NK-92 (cell line): Measurements from ENCODE around the gene TLE4.

Experiments used
- DNase-seq: peaks from one replicate; lab custom pipeline; 2025; ENCODE audit not compliant: unreplicated experiment; lab: John Stamatoyannopoulos, UW

Gene TLE4

GRCh38 chr9:79660615-79661014, 88.8 kb downstream of the TLE4 start:
- DNase-seq, result no peak

- no peak for DNase-seq
Observed at GRCh38 chr9:79661279-79661678, 89.5 kb downstream of the TLE4 start.

DNA sequence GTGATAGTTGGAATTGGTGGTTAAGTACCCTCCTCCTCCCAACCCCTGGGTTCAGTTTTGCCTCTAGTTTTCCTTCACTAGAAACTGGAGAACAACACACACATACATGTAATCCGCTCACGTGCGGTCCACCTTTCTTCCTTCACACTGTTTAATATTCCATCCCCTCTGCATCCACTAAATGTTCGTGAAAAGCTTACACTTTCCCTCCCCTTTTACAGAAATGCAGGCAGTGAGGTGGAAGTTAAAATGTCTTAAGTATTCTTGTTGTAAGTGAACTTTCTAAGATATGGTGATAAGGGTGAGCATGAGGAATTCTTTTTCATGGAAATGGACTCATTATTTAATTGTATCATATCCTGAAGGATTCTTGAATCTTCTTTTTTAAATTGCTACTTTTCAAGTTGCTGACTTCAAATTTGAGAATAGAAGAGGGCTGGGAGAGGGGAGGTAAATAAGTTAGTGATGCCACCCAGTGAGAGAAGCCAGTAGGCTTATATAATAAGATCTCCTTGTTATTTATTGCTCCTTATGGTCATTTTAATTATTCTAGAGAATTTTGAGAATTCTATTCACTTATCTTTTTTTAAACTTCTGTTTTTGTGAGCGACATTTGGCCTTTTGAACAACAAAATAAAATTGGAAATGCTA, 90.2 kb downstream of the TLE4 start:
- DNase-seq, result no peak

DNA sequence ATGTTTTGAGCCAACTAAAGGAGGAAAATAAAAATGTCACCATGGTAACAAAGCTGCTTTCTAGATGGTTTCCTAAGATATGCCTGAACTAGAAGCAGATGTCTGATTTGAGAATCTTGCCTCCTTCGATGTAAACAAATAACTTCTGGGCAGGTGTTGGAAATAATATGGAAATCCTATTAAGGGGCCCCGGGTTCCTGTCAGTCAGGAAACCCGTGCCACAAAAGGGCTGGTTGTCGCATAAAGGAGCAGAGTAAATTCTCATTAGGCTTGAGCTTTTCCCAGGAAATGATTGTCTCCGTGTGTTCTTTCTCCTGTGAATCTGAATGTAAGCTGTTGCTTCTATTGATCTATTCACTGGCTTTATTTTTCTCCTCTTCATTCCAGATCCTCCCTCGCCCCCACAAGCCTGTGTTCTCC, 90.8 kb downstream of the TLE4 start:
- DNase-seq, result no peak

DNA sequence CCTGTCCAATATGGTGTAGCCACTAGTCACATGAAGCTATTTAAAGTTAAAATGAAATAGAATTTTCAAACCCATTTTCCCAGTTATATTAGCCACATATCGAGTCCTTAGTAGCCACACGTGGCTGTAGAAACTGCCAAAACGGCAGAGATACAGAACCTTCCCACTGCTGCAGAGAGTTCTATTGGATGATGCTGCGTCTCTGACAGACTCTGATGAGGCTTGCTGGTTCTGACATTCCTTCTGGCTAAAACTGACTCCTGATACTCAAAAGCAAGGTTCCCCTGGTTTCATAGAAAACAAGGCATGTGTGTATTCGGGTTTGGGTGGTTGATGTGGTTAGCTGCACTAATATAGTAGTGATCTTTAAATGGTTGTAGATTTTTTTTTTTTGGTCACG, 91.5 kb downstream of the TLE4 start:
- DNase-seq, result no peak

- DNase-seq, result no peak
Observed at GRCh38 chr9:79663878-79664277, 92.1 kb downstream of the TLE4 start.

DNA sequence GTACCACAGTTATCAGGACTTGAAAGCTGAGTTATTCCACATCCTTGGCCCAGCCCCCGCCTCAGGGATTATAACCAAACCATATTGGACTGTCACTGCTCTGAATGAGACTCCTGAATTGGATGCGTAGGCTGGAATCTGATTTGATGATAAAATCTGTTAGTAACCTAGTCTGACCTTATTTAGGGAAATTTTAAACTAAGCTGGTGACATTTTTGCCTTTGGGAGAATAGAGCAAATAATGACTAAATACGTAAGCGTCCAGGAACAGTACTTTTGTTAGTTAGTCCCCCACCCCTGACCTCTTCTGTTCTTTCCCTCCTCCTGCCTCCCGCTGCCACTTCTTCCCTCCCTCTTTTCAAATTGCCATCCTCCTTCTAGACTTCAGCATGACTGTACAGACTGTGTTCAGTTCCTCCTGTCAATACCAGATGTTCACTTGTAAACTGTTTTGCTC, 92.6 kb downstream of the TLE4 start:
- no peak for DNase-seq

GRCh38 chr9:79665369-79665768, 93.6 kb downstream of the TLE4 start:
- no peak for DNase-seq

- no peak for DNase-seq
Observed at GRCh38 chr9:79665931-79666330, 94.2 kb downstream of the TLE4 start.

GRCh38 chr9:79667120-79667519, 95.4 kb downstream of the TLE4 start:
- no peak for DNase-seq

DNA sequence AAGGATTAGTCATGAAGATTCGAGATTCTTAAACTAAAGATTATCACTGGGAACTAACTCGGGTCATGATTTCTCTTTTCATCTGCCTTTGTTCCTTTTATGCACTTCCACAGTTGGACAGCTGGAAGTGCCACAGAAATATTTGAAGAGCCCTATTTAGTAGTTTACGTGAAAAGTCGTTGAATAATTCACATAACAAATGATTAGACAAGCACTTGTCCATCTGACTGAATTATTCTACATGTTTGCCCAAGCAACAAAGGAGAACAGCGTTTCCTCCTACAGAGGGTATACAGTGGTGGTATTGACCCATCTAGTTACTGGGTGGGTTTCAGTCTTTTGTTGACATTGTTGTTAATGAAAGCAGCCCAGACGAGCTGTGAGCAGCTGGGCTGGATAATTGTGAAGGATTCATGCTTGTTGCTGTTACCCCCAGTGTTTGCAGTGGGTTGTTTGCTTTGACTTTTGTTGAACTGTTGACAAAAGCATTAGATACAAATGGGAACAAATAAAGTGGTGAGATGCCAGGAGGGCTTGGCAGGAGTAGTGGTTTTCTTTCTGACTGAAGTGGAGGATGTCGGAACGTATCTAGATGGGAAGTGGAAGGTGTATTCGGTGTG, 96.2 kb downstream of the TLE4 start:
- no peak for DNase-seq

GRCh38 chr9:79668956-79669355, 97.2 kb downstream of the TLE4 start:
- no peak for DNase-seq

- no peak for DNase-seq
Observed at GRCh38 chr9:79670269-79670961, 98.7 kb downstream of the TLE4 start.

DNA sequence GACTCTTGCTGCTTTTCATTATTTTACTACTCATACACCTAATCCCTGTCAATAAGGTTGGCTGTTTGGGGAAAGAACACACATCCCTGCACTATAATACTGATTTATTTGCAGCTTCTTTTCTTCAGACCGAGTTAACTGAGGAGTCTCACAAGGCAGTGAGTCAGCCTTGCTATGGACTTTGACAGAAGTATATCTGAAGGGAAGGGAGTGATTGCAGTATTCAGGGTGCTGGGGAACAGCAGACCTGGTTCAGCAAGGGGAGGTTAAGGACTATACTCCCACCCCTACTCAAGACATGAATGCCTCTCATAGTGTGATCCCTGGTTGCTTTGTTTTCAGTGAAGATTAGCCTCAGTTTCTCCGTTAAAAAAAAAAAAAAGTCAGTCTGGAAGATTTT, 99.8 kb downstream of the TLE4 start:
- no peak for DNase-seq

- no peak for DNase-seq
Observed at GRCh38 chr9:79672236-79672635, 100.5 kb downstream of the TLE4 start.

DNA sequence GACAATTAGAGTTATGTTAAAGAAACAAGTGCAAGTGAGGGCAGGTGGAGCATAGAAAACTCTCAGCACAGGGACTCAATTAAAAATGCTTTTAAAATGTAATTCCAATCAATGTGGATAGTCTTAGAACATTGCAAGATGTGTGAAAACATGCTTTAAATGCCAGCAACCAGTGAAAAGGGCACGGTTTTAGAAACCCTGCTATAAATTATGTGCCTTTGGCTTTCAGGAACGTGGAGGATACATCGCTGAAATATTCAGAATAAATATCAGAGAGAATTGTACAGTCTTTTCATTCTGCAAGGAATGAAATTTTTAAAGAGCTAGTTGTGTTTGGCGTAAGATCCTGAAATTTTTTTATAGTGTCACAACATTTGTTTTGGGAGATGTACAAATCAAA, 101.1 kb downstream of the TLE4 start:
- DNase-seq, result no peak

DNA sequence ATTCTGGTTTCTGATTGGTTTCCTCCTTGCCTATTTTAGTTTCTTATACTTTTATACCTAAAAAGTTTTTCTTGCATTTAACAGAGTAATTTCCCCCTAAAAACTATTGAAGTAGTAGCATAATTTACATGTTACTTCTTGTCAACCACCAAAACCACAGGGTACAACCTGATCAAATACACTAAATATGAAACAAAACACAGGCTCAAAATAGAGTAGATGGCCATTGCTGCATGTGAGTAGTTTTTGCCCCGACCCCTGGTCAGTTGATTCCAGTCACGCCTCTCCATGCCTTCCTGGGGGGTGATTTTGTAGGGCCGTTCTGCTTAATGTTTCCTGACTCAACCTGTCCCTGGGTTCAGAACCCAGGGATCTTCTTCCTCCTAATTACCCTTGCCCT, 101.8 kb downstream of the TLE4 start:
- no peak for DNase-seq

DNA sequence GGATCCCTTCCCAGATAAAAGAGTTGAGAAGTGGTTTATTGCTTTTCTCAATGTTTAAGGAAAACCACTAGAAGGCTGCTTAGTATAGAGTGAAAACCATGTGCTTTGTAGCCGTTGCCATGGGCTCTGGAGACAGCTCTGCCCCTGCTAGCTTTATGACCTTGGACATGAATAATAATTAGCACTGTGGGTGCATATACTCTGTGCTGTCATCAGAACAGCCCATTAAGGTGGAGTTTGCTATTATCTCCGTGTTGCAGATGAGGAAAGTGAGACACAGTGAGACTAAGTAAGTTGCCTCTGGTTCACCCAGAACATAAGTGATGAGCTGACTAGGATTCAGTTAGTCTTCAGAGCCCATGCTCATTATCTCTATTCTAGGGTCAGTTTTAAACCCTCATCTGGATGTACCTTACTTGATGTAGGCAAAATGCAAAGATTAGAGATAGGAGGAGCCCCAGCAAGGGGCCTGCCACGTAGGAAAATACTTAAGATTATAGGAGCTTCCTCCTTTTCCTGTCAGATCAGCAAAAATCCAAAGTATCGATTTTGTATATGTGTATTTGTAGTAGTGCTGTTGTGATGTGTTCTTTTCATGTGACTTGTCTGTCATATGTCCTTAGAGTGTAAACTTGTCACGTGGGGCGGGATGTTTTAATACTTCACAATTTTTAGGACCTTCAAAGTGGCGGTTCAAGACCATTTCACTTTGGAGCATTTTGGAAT, 102.5 kb downstream of the TLE4 start:
- no peak for DNase-seq

- DNase-seq, result no peak
Observed at GRCh38 chr9:79681576-79681975, 109.8 kb downstream of the TLE4 start.

GRCh38 chr9:79682076-79682736, 110.4 kb downstream of the TLE4 start:
- DNase-seq, result no peak

DNA sequence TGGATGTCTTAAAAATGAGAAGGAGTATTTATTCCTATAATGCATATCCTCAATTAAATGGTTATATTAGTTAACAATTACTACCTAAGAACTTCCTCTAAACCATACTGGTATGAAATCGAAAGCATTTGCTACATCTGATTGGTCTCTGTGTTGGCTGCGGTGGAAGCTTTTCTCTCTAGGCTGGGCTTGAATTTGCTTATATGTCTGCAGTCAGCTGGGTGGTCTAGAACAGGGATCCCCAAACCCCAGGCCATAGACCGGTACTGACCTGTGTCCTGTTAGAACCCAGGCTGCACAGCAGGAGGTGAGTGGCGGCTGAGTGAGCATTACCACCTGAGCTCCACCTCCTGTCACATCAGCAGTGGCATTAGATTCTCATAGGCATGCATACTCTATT, 112.3 kb downstream of the TLE4 start:
- DNase-seq, result no peak
